HEK293 (cell line): ENCODE results near the gene SAP130.

ENCODE experiments used
- SP2 ChIP-seq: fragments of 450-650 bp; formaldehyde crosslinking; IDR thresholded peaks from 2 replicates; pipeline ENCODE4 v1.5.1; 2016; ENCODE audit warnings: missing biosample characterization, missing genetic modification characterization
- ZNF138 ChIP-seq: fragments of 450-650 bp; formaldehyde crosslinking; IDR thresholded peaks from 2 replicates; pipeline ENCODE4 v1.5.1; 2016; ENCODE audit warnings: missing biosample characterization, missing genetic modification characterization, borderline replicate concordance
- ZNF555 ChIP-seq: fragments of 450-650 bp; formaldehyde crosslinking; conservative IDR thresholded peaks from 2 replicates; pipeline ENCODE4 v1.5.1; 2017; ENCODE audit warnings: missing biosample characterization, mild to moderate bottlenecking, missing genetic modification characterization, inconsistent platforms
- ZNF624 ChIP-seq: fragments of 450-650 bp; formaldehyde crosslinking; IDR thresholded peaks from 2 replicates; pipeline ENCODE4 v1.5.1; 2017; ENCODE audit warnings: missing biosample characterization, missing genetic modification characterization
- ZNF670 ChIP-seq: fragments of 450-650 bp; formaldehyde crosslinking; IDR thresholded peaks from 2 replicates; pipeline ENCODE4 v1.5.1; 2016; ENCODE audit warnings: missing biosample characterization, missing genetic modification characterization, low read depth
- ZNF707 ChIP-seq: fragments of 450-650 bp; formaldehyde crosslinking; IDR thresholded peaks from 2 replicates; pipeline ENCODE4 v1.5.1; 2016; ENCODE audit warnings: missing biosample characterization, missing genetic modification characterization
- ZNF777 ChIP-seq: fragments of 450-650 bp; formaldehyde crosslinking; IDR thresholded peaks from 2 replicates; pipeline ENCODE4 v1.5.1; 2017; ENCODE audit warnings: missing biosample characterization, missing genetic modification characterization, borderline replicate concordance
- TF ChIP-seq, protein P1 (sequence below): fragments of 450-650 bp; formaldehyde crosslinking; IDR thresholded peaks from 2 replicates; pipeline ENCODE4 v1.5.1; 2016; ENCODE audit warnings: missing biosample characterization, missing genetic modification characterization
- TF ChIP-seq, protein P2 (sequence below): fragments of 450-650 bp; formaldehyde crosslinking; IDR thresholded peaks from 2 replicates; pipeline ENCODE4; 2016; ENCODE audit warnings: missing biosample characterization, missing genetic modification characterization
- TF ChIP-seq, protein P3 (sequence below): fragments of 450-650 bp; formaldehyde crosslinking; IDR thresholded peaks from 2 replicates; pipeline ENCODE4 v1.5.1; 2016; ENCODE audit warnings: missing biosample characterization, missing genetic modification characterization
- TF ChIP-seq, protein P4 (sequence below): fragments of 450-650 bp; formaldehyde crosslinking; IDR thresholded peaks from 2 replicates; pipeline ENCODE4 v1.5.1; 2016; ENCODE audit warnings: missing biosample characterization, missing genetic modification characterization
- TF ChIP-seq, protein P5 (sequence below): fragments of 450-650 bp; IDR thresholded peaks from 2 replicates; pipeline ENCODE4 v1.5.1; 2018; ENCODE audit warnings: missing biosample characterization, missing genetic modification characterization

DNA sequence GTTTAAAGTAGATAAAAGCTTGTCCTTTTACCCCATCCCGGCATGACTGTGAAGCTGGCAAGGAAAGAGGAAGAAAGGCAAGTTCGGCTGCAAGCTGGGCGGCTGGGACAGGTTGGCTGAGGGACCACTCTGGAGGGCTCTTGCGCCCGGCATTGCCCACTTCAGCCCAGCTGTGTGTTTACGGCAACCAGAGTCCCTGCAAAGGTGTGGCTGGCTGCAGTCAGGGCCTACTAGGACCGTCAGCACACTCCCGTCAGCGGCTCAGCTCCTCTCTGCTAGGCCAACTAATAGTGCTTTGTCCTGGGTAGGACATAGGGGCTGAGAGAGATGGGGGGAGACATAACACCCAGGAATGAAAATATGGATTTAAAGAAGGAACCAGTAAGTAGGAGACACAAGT is 11.7 kb upstream of the SAP130 start:
- TF ChIP-seq, protein P1, sequence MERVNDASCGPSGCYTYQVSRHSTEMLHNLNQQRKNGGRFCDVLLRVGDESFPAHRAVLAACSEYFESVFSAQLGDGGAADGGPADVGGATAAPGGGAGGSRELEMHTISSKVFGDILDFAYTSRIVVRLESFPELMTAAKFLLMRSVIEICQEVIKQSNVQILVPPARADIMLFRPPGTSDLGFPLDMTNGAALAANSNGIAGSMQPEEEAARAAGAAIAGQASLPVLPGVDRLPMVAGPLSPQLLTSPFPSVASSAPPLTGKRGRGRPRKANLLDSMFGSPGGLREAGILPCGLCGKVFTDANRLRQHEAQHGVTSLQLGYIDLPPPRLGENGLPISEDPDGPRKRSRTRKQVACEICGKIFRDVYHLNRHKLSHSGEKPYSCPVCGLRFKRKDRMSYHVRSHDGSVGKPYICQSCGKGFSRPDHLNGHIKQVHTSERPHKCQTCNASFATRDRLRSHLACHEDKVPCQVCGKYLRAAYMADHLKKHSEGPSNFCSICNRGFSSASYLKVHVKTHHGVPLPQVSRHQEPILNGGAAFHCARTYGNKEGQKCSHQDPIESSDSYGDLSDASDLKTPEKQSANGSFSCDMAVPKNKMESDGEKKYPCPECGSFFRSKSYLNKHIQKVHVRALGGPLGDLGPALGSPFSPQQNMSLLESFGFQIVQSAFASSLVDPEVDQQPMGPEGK (tag by site-specific recombination), result no peak
- TF ChIP-seq ZNF777 (tag by site-specific recombination) (no peak), ZNF707 (tag by site-specific recombination) (no peak), ZNF555 (tag by site-specific recombination) (no peak), ZNF670 (no peak), ZNF138 (tag by site-specific recombination) (no peak), ZNF624 (tag by site-specific recombination) (no peak), SP2 (no peak)
- TF ChIP-seq, protein P2, sequence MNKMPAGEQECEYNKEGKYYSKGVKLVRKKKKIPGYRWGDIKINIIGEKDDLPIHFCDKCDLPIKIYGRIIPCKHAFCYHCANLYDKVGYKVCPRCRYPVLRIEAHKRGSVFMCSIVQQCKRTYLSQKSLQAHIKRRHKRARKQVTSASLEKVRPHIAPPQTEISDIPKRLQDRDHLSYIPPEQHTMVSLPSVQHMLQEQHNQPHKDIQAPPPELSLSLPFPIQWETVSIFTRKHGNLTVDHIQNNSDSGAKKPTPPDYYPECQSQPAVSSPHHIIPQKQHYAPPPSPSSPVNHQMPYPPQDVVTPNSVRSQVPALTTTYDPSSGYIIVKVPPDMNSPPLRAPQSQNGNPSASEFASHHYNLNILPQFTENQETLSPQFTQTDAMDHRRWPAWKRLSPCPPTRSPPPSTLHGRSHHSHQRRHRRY (tag by site-specific recombination), result no peak
- TF ChIP-seq, protein P3, sequence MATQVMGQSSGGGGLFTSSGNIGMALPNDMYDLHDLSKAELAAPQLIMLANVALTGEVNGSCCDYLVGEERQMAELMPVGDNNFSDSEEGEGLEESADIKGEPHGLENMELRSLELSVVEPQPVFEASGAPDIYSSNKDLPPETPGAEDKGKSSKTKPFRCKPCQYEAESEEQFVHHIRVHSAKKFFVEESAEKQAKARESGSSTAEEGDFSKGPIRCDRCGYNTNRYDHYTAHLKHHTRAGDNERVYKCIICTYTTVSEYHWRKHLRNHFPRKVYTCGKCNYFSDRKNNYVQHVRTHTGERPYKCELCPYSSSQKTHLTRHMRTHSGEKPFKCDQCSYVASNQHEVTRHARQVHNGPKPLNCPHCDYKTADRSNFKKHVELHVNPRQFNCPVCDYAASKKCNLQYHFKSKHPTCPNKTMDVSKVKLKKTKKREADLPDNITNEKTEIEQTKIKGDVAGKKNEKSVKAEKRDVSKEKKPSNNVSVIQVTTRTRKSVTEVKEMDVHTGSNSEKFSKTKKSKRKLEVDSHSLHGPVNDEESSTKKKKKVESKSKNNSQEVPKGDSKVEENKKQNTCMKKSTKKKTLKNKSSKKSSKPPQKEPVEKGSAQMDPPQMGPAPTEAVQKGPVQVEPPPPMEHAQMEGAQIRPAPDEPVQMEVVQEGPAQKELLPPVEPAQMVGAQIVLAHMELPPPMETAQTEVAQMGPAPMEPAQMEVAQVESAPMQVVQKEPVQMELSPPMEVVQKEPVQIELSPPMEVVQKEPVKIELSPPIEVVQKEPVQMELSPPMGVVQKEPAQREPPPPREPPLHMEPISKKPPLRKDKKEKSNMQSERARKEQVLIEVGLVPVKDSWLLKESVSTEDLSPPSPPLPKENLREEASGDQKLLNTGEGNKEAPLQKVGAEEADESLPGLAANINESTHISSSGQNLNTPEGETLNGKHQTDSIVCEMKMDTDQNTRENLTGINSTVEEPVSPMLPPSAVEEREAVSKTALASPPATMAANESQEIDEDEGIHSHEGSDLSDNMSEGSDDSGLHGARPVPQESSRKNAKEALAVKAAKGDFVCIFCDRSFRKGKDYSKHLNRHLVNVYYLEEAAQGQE (tag by site-specific recombination), result no peak
- TF ChIP-seq, protein P4, sequence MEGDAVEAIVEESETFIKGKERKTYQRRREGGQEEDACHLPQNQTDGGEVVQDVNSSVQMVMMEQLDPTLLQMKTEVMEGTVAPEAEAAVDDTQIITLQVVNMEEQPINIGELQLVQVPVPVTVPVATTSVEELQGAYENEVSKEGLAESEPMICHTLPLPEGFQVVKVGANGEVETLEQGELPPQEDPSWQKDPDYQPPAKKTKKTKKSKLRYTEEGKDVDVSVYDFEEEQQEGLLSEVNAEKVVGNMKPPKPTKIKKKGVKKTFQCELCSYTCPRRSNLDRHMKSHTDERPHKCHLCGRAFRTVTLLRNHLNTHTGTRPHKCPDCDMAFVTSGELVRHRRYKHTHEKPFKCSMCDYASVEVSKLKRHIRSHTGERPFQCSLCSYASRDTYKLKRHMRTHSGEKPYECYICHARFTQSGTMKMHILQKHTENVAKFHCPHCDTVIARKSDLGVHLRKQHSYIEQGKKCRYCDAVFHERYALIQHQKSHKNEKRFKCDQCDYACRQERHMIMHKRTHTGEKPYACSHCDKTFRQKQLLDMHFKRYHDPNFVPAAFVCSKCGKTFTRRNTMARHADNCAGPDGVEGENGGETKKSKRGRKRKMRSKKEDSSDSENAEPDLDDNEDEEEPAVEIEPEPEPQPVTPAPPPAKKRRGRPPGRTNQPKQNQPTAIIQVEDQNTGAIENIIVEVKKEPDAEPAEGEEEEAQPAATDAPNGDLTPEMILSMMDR, result no peak
- TF ChIP-seq, protein P5, sequence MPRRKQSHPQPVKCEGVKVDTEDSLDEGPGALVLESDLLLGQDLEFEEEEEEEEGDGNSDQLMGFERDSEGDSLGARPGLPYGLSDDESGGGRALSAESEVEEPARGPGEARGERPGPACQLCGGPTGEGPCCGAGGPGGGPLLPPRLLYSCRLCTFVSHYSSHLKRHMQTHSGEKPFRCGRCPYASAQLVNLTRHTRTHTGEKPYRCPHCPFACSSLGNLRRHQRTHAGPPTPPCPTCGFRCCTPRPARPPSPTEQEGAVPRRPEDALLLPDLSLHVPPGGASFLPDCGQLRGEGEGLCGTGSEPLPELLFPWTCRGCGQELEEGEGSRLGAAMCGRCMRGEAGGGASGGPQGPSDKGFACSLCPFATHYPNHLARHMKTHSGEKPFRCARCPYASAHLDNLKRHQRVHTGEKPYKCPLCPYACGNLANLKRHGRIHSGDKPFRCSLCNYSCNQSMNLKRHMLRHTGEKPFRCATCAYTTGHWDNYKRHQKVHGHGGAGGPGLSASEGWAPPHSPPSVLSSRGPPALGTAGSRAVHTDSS (tag by site-specific recombination), result no peak
